NCI-H510A treated with DMSO at 0.1 percent for 48 hours (cell line): ENCODE data around the gene LRRIQ1.
"Not testable (repeated sequence)": the region's sequence is repeated elsewhere in the genome, so short reads cannot be mapped to it uniquely, and the experiment has no call there.

Source experiments
- DNase-seq: peaks from one replicate; lab custom pipeline; 2025; lab: John Stamatoyannopoulos, UW

The LRRIQ1 gene

GRCh38 chr12:85203809-85204208, 167.7 kb downstream of the LRRIQ1 start:
- DNase-seq: not testable (repeated sequence)

- DNase-seq: no peak
These were observed 170.4 kb downstream of the LRRIQ1 start for GRCh38 chr12:85206543-85206942.

- DNase-seq: not testable (repeated sequence)
These were observed 188.2 kb downstream of the LRRIQ1 start for GRCh38 chr12:85224339-85224738.

GRCh38 chr12:85225501-85225900, 189.3 kb downstream of the LRRIQ1 start:
- no peak for DNase-seq

- no peak for DNase-seq
These were observed 201.2 kb downstream of the LRRIQ1 start for GRCh38 chr12:85237327-85237726.

- DNase-seq: no peak
These were observed 208.4 kb downstream of the LRRIQ1 start for GRCh38 chr12:85244561-85244960.

- no peak for DNase-seq
These were observed 217.7 kb downstream of the LRRIQ1 start for GRCh38 chr12:85253853-85254252.

GRCh38 chr12:85257671-85258070, 221.5 kb downstream of the LRRIQ1 start:
- no peak for DNase-seq

- DNase-seq: no peak
These were observed 224.3 kb downstream of the LRRIQ1 start for GRCh38 chr12:85260447-85260846.

GRCh38 chr12:85260896-85261295, 224.7 kb downstream of the LRRIQ1 start:
- DNase-seq: no peak

- DNase-seq: no peak
These were observed 230.2 kb downstream of the LRRIQ1 start for GRCh38 chr12:85266356-85266755.

- no peak for DNase-seq
These were observed 237.5 kb downstream of the LRRIQ1 start for GRCh38 chr12:85273381-85274314.

- DNase-seq: no peak
These were observed 238.1 kb downstream of the LRRIQ1 start for GRCh38 chr12:85274315-85274651.

- no peak for DNase-seq
These were observed 239.2 kb downstream of the LRRIQ1 start for GRCh38 chr12:85275374-85275773.

GRCh38 chr12:85277191-85277590, 241.0 kb downstream of the LRRIQ1 start:
- DNase-seq: no peak

- no peak for DNase-seq
These were observed 241.9 kb downstream of the LRRIQ1 start for GRCh38 chr12:85277900-85278597.

- DNase-seq: no peak
These were observed 242.7 kb downstream of the LRRIQ1 start for GRCh38 chr12:85278598-85279448.

- no peak for DNase-seq
These were observed 243.5 kb downstream of the LRRIQ1 start for GRCh38 chr12:85279449-85280164.

GRCh38 chr12:85280165-85280983, 244.2 kb downstream of the LRRIQ1 start, which contains the start of gene ALX1:
Gene ALX1 (plus strand): TSS chr12:85280220. CDS start chr12:85280262, 42 bp downstream.
- peak; percentile 91 for DNase-seq

GRCh38 chr12:85280984-85281630, 245.0 kb downstream of the LRRIQ1 start:
- DNase-seq: peak; percentile 45
